ENCODE results near the gene POU2AF2.
"Not testable (repeated sequence)": the region's sequence is repeated elsewhere in the genome, so short reads cannot be mapped to it uniquely, and the experiment has no call there.

The POU2AF2 gene

GRCh38 chr11:111259896-111260295 is 14.4 kb downstream of the POU2AF2 start:
- DNase-seq, result no peak

- no peak for DNase-seq
Observed at GRCh38 chr11:111260811-111261210, 15.3 kb downstream of the POU2AF2 start.

GRCh38 chr11:111264646-111265045 is 19.1 kb downstream of the POU2AF2 start:
- DNase-seq, result no peak

- DNase-seq, result no peak
Observed at GRCh38 chr11:111265421-111265820, 19.9 kb downstream of the POU2AF2 start.

DNA sequence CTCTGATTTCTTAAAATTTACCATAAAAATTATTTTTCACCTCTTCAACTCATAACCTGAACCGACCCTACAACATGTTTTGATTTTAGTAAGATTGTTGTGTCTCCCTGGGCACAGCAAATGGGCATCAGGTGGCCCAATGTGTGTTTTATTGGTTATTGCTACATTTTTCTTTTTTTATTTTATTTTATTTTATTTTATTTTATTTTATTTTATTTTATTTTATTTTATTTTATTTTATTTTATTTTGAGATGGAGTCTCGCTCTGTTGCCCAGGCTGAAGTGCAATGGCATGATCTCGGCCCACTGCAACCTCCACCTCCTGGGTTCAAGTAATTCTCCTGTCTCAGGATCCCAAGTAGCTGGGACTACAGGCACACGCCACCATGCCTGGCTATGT is 22.8 kb downstream of the POU2AF2 start:
- not testable (repeated sequence) for DNase-seq

DNA sequence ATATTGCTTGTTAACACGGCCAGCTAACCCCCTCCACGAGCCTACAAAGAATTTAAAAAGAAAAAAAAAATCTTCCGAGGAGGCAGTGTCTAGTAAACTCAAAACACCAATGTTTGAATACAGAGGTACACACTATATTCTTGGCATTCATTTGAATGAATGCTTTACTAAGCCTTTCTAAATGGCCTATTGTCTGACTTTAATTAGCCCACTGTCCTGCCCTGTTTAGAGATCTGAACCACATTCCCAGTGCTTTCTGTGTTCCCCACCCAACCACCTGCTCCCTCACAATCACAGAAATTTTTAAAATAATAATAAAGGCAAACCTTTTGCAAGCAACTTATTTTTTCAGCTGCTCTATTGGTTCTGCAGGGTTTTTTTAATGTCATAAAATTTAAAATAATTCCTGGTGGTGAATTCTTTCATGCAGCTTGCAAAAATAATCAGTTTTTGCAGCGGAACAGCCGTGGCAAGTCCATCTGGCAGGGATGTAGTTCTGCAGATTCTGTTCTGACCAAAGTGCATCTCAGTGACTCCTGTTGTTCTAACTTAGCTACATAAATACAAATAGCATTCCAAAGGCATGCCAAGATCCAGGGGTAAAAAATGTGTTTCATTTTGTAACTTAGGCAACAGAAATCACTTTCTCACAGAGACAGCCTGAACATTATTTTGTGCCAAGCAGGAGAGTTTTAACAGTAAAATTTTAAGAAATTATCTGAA is 23.8 kb downstream of the POU2AF2 start:
- DNase-seq, result peak; percentile 95 to 96

DNA sequence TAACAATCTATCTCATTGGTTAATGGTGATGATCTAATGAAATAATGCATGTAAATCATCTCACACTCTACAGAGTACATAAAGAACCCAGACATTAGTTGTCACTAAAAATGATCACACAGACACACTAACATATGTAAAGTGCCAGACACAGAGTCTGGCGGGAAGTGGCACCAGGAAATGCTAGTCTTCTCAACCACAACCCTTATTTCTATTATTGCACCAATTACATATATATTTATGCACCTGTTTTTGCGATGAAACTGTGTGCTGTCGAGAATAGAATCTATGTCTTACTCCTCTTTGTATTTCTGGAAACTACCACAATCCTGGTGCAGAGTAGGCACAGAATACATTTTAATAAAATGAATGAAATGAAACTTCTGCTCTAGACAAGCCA is 26.9 kb downstream of the POU2AF2 start:
- DNase-seq, result peak; percentile 57 to 62

DNA sequence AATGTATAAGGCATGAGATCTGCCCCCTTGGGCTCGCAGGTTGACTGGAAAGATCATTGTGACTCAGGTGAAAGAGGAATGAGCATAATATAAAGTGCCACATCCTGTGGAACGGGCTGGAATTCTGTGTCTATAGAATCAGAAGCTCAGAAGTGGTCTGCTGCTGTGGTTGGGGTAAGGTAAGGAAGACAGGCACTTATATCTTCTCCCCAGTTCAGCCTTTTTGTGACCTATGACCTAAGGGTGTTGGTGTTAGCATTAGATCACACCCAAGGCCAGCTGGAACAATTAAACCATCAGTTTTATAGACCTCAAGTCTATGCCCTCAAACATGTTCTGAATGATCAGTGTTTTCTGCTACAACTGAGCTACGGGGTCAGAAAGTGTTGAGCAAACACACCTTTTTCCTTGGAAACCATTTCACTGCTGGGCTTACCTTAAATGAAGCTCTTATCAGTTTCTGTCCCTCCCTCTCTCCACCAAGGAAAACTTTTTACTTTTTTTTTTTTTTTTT is 37.1 kb downstream of the POU2AF2 start:
- no peak for DNase-seq

- DNase-seq, result no peak
Observed at GRCh38 chr11:111283945-111284481, 38.5 kb downstream of the POU2AF2 start.

- no peak for DNase-seq
Observed at GRCh38 chr11:111285189-111286091, 39.9 kb downstream of the POU2AF2 start.

DNA sequence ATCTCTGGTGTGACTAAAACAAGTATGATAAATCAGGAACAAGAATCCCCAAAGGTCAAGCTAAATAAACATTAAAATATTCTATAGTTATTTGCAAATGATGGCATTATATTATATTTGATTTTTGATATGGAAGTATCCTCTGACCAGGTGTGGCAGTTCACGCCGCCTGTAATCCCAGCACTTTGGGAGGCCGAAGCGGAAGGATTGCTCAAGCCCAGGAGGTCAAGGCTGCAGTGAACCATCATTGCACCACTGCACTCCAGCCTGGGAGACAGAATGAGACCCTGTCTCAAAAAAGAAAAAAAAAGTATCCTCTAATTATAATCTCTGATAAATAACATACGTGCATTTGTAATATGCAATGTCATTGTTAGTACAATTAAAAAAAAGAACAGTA is 46.2 kb downstream of the POU2AF2 start:
- DNase-seq, result no peak

GRCh38 chr11:111292408-111292807 is 46.9 kb downstream of the POU2AF2 start:
- DNase-seq, result not testable (repeated sequence)

GRCh38 chr11:111296196-111296595 is 50.7 kb downstream of the POU2AF2 start:
- DNase-seq, result no peak

DNA sequence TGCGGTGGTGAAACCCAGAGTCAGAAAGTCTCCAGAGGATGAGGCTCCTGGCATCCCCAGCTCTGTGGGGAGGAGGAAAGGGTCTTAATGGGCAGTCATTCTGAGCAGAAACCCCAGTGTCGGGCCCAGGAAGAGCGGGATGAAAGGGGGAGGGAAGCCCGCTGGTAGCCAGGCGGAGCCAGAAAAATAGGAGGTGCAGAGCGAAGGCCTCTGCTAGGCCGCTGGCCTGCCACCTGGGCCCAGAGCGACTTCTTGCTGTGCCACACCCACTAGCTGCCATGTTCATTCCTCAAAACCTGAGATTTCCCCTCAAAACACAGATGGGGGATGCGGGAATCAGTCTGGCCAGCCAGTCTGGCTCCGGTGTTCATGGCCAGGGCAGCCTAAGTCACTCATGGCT is 52.2 kb downstream of the POU2AF2 start:
- peak; percentile 33 to 62 for DNase-seq

DNA sequence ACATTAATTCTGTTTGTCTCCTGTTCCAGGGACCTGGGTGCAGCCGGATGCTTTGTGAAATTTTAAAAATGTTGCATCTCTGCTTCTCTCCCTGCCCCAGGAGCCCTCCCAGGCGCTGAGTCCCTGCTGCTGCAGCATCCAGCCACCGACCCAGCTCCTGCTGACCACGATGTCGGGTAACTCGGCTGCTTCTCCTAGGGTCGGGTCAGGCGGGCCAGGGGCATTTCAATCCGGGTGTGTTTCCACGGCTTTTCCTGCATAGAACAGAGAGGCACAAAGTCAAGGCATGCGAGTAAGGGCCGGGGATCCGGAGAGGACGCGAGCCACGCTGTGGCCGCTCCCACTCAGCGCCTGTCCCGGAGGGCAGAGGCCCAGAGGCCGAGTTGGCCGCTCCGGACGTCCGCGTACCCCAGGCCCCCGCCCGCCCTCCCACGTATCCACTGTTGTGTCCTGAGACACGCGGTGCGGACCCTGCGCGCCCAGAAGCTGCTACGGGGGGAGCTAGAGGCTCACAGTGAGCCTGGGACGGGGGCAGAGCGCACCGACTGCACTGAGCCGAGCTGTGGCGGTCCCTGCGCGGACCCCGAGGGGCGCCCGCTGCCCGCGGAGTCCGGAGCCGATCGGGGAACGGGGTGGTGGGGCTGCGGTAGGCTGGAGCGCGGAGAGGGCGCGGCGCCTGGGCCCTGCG is 53.0 kb downstream of the POU2AF2 start, which contains the start of gene POU2AF3:
TSS of gene POU2AF3 (plus strand) at position 134 of the 688 bp plus-strand sequence. CDS start at position 170, 36 bp downstream.
- DNase-seq, result peak in 1 of 2 experiments; percentile 95

- peak; percentile 59 to 95 for DNase-seq
Observed at GRCh38 chr11:111299101-111300026, 53.8 kb downstream of the POU2AF2 start.

GRCh38 chr11:111300569-111300968 is 55.0 kb downstream of the POU2AF2 start:
- DNase-seq, result peak in 1 of 2 experiments; percentile 44

DNA sequence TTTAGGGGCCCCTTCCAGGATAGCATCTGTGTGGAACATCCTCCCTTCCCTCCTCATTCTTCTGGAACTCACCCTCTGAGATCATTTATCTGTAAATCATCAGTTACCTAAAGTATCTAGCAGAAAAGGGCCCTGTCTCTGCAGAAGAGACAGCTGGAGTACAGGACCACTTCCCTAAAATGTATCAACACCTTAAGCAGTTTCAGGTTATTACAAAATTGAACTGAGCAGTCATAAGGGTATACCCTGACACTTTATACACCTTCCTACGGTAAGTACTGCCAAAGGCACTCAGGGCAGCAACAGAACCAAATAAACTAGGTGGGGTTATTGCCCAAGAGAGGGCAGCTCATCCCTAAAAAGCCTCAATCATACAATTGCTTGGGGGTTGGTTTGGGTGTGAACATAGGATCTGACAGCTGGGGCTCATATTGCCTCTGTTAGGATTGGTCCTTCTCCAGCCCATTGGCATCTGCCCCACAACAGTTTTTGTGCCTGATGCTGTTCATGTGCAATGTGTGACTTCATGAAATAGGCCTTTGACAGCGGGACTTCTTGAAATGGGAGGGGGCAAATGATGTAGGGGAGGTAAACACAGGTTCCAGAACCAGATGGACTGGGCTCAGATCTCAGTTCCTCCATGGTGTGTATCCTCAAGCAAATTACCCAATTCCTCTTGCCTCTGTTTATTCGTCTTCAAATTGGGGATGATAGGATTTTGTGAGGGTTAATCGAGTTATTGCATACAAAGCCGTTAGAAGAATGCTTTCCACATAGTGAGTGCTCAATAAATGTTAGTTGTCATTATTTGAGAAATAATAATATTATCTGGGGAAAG is 55.7 kb downstream of the POU2AF2 start:
- DNase-seq, result no peak

GRCh38 chr11:111301842-111302118 is 56.3 kb downstream of the POU2AF2 start:
- no peak for DNase-seq

DNA sequence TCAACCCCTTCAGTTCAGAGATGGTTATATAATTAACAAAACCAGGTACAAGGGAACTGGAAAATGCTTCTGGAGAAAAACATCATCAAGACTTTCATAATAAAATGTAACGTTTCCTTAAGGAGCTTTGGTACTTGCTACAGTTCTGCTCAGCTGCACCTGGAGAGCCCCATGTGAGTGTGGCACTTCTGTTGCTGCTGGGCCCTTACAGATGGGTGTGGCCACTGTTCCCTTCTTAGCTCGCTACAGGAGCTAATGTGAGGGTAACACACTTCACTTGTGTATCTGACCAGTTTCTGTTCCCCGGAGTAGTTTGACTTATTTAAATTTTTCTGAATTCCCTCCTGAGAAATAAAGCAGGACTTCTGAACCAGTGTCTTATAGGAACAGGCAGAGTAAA is 56.8 kb downstream of the POU2AF2 start:
- DNase-seq, result peak; percentile 87 to 88

DNA sequence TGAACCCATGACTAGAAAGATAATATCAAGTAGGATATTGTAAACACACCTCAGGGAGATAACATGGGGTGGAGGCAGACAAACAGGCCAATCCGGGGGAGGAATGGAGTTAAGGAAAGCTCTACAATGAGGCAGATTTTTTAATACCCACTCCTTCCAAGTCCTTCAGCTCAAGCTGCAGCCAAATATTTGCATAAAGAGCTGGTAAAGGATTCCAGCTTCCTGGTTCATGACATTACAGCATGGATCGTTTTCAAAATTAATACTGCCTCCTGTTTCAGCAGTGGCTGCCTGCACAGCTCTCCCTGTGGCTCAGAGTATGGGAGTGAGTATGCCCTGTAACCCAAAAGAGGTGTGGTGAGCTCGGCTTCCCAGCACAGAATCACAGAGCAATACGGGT is 57.9 kb downstream of the POU2AF2 start:
- DNase-seq, result peak; percentile 99 to 100
